Vagina (tissue), 2 donors: Measurements from ENCODE around the gene GLIPR1.

Source experiments
- POLR2AphosphoS5 ChIP-seq, 2 donors: sonication (generic); formaldehyde crosslinking; IDR thresholded peaks; one replicate each; pipeline ENCODE4 v1.9.0; 2017; ENCODE audit warnings: antibody characterized with exemption in 2 of 2, mild to moderate bottlenecking in 2 of 2, low read depth in 1 of 2; ENCODE audit not compliant: insufficient read depth in 1 of 2
- TF ChIP-seq, protein P1 (sequence below), 3 experiments: fragments of 450-650 bp in 2 of 3; fragments of 200-600 bp in 1 of 3; sonication (generic) in 1 of 3; IDR thresholded peaks; one replicate each; pipeline ENCODE4 v1.5.1; 2017 to 2019; ENCODE audit warnings: antibody characterized with exemption in 3 of 3, mild to moderate bottlenecking in 2 of 3, moderate library complexity in 2 of 3

DNA sequence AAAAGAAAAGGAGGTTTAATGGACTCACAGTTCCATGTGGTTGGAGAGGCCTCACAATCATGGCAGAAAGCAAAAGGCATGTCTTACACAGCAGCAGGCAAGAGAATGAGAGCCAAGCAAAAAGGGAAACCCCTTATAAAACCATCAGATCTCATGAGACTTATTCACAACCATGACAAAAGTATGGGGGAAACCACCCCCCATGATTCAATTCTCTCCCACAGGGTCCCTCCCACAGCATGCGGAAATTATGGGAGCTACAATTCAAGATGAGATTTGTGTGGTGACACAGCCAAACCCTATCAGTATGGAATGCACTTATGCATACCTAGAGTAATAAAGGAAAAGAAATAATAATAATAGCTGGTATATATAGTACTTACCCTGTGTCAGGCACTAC, 4.5 kb upstream of the GLIPR1 start:
- TF ChIP-seq, protein P1, sequence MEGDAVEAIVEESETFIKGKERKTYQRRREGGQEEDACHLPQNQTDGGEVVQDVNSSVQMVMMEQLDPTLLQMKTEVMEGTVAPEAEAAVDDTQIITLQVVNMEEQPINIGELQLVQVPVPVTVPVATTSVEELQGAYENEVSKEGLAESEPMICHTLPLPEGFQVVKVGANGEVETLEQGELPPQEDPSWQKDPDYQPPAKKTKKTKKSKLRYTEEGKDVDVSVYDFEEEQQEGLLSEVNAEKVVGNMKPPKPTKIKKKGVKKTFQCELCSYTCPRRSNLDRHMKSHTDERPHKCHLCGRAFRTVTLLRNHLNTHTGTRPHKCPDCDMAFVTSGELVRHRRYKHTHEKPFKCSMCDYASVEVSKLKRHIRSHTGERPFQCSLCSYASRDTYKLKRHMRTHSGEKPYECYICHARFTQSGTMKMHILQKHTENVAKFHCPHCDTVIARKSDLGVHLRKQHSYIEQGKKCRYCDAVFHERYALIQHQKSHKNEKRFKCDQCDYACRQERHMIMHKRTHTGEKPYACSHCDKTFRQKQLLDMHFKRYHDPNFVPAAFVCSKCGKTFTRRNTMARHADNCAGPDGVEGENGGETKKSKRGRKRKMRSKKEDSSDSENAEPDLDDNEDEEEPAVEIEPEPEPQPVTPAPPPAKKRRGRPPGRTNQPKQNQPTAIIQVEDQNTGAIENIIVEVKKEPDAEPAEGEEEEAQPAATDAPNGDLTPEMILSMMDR (IDR thresholded peaks at IDR 0.05) = no peak
- TF ChIP-seq POLR2AphosphoS5 (IDR thresholded peaks at IDR 0.05; ENCODE audit: insufficient read depth in 1 of 2, low read depth in 1 of 2) = no peak
